Measurements from ENCODE around the gene RETREG1. TPM values are rescaled to one million over a fixed set of nuclear protein-coding genes. Genes with fewer than 3 reads are reported as not detected.
A peak's percentile ranks its signal among the peaks of the same experiment; 100 is the strongest.

The RETREG1 gene
- total and polyA plus RNA-seq, 2 experiments from 2014 or later = 23.8 to 24.0 TPM

GRCh38 chr5:16464231-16464630 is 152.6 kb downstream of the RETREG1 start:
- no peak for DNase-seq (ENCODE audit: low spot score)
- H3K79me2 ChIP-seq = peaks cover 90% of the 10 kb centered on the region
- H3K9me3 ChIP-seq (ENCODE audit: low read depth) = no peaks in the 10 kb centered on the region
- no peak overlapping the region for H3K27ac ChIP-seq
- no peak for TF ChIP-seq CTCF (IDR thresholded peaks at IDR 0.05; ENCODE audit: poor library complexity)
- TF ChIP-seq EZH2phosphoT487 (IDR thresholded peaks at IDR 0.05; ENCODE audit: low read depth, severe bottlenecking, unreplicated experiment) = no peak
- TF ChIP-seq EZH2 (IDR thresholded peaks at IDR 0.05; ENCODE audit: borderline replicate concordance) = no peak
- WGBS (ENCODE audit: low lambda C conversion rate, missing lambda C conversion rate) = 74% methylated on average over 1 of the region's 1 CpG
- H2AFZ ChIP-seq = no peak overlapping the region
- peak overlapping the region; percentile 70 for H3K4me3 ChIP-seq
- no peaks in the 10 kb centered on the region for H3K9me2 ChIP-seq (replicated peaks; ENCODE audit: insufficient read depth)
- no peaks in the 10 kb centered on the region for H3K36me3 ChIP-seq (replicated peaks; ENCODE audit: insufficient read depth, low read depth)
- H3K4me2 ChIP-seq = peak overlapping the region; percentile 95
- peaks cover 27% of the 10 kb centered on the region for H4K20me1 ChIP-seq (ENCODE audit: insufficient read depth, poor library complexity, severe bottlenecking)
- peaks cover 23% of the 10 kb centered on the region for H3K4me1 ChIP-seq (ENCODE audit: insufficient read depth)
- no peaks in the 10 kb centered on the region for H3K27me3 ChIP-seq

GRCh38 chr5:16461782-16462181 is 155.0 kb downstream of the RETREG1 start:
- no peaks in the 10 kb centered on the region for H3K36me3 ChIP-seq (replicated peaks; ENCODE audit: insufficient read depth, low read depth)
- no peak for TF ChIP-seq EZH2 (IDR thresholded peaks at IDR 0.05; ENCODE audit: borderline replicate concordance)
- no peak for TF ChIP-seq EZH2phosphoT487 (IDR thresholded peaks at IDR 0.05; ENCODE audit: low read depth, severe bottlenecking, unreplicated experiment)
- no peak for TF ChIP-seq CTCF (IDR thresholded peaks at IDR 0.05; ENCODE audit: poor library complexity)
- H3K4me3 ChIP-seq = no peak overlapping the region
- H3K27me3 ChIP-seq = no peaks in the 10 kb centered on the region
- H3K4me2 ChIP-seq = peak overlapping the region; percentile 28
- no peaks in the 10 kb centered on the region for H3K9me3 ChIP-seq (ENCODE audit: low read depth)
- WGBS (ENCODE audit: low lambda C conversion rate, missing lambda C conversion rate) = 80% methylated on average over 1 of the region's 1 CpG
- peaks cover 31% of the 10 kb centered on the region for H4K20me1 ChIP-seq (ENCODE audit: insufficient read depth, poor library complexity, severe bottlenecking)
- H3K27ac ChIP-seq = no peak overlapping the region
- peaks cover 71% of the 10 kb centered on the region for H3K79me2 ChIP-seq
- no peaks in the 10 kb centered on the region for H3K9me2 ChIP-seq (replicated peaks; ENCODE audit: insufficient read depth)
- H2AFZ ChIP-seq = no peak overlapping the region
- H3K4me1 ChIP-seq (ENCODE audit: insufficient read depth) = peaks cover 17% of the 10 kb centered on the region
- DNase-seq (ENCODE audit: low spot score) = no peak

GRCh38 chr5:16461026-16461425 is 155.8 kb downstream of the RETREG1 start:
- 100% methylated on average over 1 of the region's 1 CpG for WGBS (ENCODE audit: low lambda C conversion rate, missing lambda C conversion rate)

More at GRCh38 chr5:16461026-16461425, 155.8 kb downstream of the RETREG1 start:
- no peak for DNase-seq (ENCODE audit: low spot score)
- Histone ChIP-seq H3K9me3 (ENCODE audit: low read depth) (no peaks in the 10 kb centered on the region), H3K79me2 (peaks cover 65% of the 10 kb centered on the region), H3K9me2 (replicated peaks; ENCODE audit: insufficient read depth) (no peaks in the 10 kb centered on the region), H3K4me2 (no peak overlapping the region), H3K4me1 (ENCODE audit: insufficient read depth) (peaks cover 14% of the 10 kb centered on the region), H3K27ac (no peak overlapping the region), H3K27me3 (no peaks in the 10 kb centered on the region), H2AFZ (no peak overlapping the region), H3K36me3 (replicated peaks; ENCODE audit: insufficient read depth, low read depth) (no peaks in the 10 kb centered on the region), H3K4me3 (no peak overlapping the region), H4K20me1 (ENCODE audit: insufficient read depth, poor library complexity, severe bottlenecking) (peaks cover 32% of the 10 kb centered on the region)
- TF ChIP-seq CTCF (IDR thresholded peaks at IDR 0.05; ENCODE audit: poor library complexity) = no peak
- TF ChIP-seq EZH2 (IDR thresholded peaks at IDR 0.05; ENCODE audit: borderline replicate concordance) = no peak
- no peak for TF ChIP-seq EZH2phosphoT487 (IDR thresholded peaks at IDR 0.05; ENCODE audit: low read depth, severe bottlenecking, unreplicated experiment)
